ENCODE results near the gene HENMT1.
A peak's percentile ranks its signal among the peaks of the same experiment; 100 is the strongest.

Gene HENMT1

DNA sequence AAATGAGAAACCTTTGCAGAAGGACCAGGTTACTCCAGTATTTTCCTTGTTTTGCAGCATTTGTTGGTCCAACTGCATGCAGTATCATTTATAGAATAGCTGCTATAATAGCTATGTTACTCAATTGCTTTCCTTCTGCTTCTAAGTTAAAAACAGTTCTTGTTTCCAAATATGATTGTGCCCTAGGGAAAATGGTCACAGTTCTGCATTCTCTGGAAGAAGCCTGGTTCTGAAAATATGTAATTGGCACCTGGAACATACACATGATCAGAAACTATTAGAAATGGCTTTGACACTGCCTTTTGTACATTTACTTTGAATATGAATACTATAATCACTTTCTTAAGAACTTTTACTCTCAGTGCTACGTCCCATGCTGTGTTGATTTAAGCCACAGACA is 33.6 kb downstream of the HENMT1 start:
- DNase-seq (ENCODE audit: low read depth): peak; percentile 64

DNA sequence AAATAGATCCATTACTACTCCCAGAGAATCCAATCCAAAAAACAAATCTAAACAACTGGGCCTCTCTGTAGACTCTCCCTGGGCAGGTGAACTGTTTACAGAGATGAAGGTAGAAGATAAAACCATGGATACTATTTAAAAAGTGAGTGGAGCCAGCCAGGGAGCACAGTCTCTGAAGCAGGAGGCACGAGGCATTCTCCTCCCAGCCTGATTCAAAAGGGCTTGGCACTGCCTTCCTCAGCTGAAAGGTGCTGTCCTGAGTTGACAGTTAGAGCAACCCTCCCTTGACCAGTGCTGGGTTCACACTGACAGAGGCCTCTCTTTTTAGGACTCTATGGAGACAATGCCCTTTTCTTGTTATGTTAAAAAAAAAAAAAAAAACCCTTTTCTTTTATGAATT is 36.8 kb downstream of the HENMT1 start:
- DNase-seq (ENCODE audit: low read depth): no peak

DNA sequence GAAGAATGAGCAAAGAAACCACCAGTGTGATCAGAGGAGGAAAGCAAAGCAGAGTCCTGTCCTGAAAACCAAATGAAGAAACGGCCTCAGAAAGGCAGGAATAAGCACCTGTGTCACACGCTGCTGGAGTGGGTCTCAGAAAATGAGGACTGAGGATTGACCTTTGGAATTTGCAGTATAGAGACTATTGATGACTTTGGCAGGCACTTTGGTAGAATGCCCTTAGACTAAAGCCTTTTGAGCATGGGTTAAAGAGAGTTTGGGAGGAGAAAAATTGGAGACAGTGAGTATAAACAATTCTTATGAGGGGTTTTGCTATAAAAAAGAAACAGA is 43.2 kb downstream of the HENMT1 start:
- no peak for DNase-seq (ENCODE audit: low read depth)

DNA sequence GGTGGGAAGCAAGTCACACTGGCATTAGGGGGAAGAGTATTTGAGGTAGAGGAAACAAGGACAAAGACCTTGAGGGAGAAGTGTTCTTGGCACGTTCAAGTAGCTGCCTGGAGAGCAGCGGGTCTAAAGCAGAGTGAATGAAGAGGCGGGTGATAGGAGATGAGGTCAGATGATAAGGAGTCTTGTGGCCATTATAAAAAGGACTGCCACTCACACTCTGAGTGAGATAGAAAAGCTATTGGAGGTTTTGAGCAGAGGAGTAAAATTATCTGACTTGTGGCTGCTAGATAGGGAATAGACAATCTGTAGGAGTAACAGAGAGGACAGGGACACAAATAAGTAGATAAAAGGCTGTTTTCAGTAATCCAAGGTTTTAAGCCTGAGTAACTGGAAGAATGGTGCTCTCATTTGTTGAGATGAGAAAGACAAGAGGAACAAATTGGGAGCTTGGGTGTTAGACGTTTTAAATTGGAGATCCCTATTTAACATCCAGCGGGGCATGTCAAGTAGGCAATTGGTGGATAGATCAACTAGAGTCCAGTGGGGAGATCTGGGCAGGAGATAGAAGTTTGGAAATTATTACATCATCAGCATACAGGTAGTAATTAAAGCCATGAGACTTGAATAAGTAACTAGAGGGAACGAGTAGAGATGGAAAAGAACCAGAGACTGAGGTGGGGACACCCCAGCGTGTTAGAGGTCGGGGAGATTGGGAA is 43.7 kb downstream of the HENMT1 start:
- no peak for DNase-seq (ENCODE audit: low read depth)

DNA sequence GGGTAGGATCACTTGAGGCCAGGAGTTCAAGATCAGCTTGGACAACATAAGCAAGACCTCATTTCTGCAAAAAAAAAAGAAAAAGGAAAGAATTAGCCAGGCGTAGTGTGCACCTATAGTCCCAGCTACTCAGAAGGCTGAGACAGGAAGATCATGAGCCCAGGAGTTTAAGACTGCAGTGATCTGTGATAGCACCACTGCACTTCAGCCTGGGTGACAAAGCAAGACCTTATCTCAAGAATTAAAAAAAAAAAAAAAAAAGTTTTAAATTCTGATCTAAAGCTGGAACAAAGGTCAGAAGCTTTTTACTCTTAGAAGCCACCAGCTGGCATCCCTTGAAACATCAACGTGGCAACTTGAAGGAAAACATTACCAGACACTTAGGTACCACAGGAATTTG is 45.3 kb downstream of the HENMT1 start:
- DNase-seq (ENCODE audit: low read depth): no peak

DNA sequence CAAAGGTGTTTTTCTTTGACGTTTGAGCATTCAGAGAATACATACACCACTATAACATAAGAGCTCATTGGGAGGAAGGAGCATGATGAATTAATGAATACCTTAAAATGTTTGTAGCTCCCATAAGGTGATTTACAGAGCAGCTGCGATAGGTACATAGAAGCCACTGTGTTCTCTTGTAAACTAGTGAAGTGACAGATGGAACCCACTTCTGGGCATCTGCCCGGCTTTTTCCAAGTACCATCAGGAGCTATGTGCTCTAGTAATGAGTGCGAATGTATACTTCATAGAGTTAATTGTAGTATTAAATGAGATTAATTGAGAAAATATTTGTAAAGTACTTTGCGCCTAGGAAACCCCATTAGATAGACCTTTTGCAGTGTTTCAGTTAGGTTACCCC is 48.4 kb downstream of the HENMT1 start:
- DNase-seq (ENCODE audit: low read depth): no peak

DNA sequence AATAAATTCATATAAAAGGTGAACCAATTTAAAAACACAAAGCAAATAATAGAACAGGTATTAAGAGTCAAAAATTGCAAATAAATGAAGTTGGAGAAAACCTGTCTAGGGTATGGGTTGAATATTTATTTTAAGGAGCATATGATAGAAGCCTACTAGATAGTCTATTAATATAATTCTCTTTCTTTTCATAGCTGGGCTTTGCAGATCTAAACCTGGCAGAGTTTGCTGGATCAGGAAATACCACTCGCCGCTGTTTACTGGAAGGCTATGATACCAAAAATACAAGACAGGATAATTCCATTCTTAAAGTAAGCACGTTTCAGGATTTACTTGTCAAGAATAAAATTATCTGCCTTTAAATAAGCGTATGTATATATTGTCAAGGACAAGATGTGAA is 48.9 kb downstream of the HENMT1 start:
- no peak for DNase-seq (ENCODE audit: low read depth)

DNA sequence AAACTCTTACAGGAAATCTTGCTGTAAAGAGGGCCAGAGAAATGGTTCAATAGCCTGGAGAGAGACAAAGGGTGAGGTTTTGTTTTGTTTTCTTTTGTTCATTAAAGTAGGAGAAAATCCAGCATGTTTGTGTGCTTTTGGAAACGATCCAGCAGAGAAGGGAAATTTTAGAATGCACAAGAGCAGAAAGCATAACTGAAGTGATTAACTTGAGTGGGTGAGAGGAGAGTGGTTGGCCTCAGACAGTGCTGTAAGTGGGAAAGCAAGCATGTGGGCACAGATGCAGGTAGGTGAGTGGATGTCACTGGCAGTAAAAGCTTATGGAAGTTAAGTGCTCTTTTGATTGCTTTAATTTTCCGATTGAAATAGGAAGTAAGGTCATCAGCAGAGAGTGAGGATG is 50.8 kb downstream of the HENMT1 start:
- DNase-seq (ENCODE audit: low read depth): no peak

DNA sequence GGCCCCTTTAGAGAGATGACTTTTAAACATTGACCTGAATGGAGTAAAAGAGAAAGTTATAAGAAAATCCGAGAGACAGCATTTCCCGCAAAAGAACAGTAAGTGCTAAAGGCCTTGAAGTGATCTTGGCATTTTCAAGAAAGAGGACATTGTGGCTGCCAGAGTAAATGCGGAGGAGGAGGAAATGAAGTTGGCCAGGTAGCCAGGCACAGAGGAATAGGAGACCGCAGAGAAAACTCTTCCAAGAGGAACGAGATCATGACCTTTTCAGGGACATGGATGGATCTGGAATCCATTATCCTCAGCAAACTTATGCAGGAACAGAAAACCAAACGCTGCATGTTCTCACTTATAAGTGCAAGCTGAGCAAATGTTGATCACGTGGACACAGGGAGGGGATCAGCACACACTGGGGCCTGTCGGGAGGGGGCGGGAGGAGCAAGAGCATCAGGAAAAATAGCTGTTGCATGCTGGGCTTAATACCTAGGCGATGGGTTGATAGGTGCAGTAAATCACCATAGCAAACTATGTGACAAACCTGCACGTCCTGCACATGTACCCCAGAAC is 51.3 kb downstream of the HENMT1 start:
- DNase-seq (ENCODE audit: low read depth): peak; percentile 36

DNA sequence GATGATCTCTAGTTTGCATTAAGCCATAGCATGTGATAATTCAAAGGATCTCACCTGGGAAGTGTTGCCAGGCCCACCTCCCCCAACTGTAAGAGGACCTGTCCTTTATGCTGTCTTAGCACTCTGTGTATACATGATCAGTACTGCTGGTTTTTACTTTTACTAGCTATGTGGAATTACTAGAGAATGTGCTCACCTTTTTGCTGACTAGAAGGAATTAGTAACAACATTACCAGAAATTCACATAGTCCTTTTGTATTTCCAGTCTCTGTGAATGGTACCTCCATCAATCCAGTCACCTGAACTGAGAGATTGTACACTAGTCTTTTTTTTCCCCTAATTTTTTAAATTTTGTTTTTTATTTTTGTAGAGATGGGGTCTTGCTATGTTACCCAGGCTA is 54.4 kb downstream of the HENMT1 start:
- DNase-seq (ENCODE audit: low read depth): no peak

DNA sequence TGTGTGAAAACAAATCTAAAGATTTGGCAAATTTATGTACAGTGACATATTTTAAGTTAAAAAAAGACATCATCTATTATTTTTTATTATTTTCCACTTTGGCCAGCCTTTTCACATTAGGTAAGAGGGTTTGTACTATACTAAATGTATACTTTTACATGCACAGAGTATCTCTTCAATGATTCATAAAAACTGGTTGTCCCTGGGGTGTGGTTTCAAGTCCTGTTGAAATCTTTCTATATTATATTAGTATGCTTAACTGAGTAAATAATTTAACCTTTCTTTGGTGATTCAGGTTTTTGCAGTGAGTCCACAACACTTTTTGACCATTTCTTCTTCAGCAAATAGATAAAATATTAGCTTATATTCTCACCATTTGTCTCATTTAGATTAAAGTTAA is 55.3 kb downstream of the HENMT1 start:
- DNase-seq (ENCODE audit: low read depth): no peak

DNA sequence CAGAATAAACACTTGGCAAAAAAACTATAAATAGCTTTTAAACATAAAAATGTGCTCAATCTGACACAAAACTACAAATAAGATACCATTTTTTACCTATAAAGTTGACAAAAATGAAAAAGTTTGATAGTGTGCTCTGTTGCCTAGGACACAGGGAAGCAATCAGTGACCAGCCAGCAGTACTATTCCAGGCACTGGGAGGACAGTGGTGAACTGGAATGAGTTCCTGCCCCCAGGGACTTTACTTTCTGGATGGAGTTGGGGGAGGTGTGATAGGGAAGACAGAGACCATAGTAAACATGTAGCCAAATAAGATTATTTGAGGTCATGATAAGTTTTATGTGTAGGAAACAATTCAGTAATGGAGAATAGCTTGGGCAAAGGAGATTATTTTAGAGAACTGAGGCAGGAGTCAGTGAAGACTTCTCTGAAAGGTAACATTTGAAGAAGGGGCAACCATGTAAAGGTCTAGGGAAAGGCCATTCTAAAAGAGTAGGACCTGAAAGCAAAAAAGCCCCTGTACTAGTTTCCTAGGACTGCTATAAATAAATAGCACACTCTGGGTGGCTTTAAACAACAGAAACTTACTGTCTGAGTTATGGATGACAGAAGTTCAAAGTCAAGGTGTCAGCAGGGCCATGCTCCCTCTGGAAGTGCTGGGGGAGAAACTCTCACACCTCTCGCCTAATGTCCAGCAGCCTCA is 59.0 kb downstream of the HENMT1 start:
- no peak for DNase-seq (ENCODE audit: low read depth)

DNA sequence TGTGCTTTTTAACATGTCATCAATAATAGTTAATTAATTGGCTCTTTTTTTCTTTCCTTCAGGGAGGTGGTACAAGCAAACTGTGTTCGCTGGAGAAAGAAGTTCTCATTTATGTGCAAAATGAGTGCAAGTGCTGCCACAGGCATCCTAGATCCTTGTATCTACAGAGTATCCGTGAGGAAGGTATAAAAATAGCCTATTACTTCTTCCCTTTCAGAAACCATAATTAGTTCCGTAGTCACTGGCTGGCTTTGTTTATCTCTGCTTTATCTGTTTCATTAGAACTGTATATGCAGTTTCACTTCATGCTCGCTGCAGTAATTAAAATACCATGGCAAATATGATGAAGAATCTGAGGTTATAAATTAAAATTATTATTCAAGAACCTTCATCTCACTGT is 60.4 kb downstream of the HENMT1 start:
- no peak for DNase-seq (ENCODE audit: low read depth)

DNA sequence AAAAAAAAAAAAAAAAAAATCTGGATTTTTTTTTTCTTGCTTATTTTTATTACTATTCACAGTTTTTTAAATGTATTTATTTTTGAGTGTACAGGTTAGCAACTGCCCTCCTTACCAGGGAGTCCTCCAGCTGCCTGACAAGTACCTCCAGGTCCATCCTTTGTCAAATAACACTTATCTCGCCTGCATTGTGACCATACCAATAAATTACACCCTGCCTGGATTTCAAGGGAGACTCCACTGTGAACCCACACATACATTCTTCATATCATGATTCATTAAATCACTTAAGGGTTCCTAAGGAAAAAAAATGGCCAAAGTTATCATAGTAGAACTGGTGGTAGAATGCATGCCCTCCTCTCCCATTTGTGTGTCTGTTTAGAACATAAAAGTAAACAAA is 62.6 kb downstream of the HENMT1 start:
- DNase-seq (ENCODE audit: low read depth): no peak
